GM12874 (cell line): Measurements from ENCODE around the gene GEN1.

Experiments
- TF ChIP-seq, protein P1 (sequence below): IDR thresholded peaks from 2 replicates; pipeline ENCODE4 v1.5.1; 2011; ENCODE audit warnings: low read depth, mild to moderate bottlenecking, control low read depth, low read length, moderate library complexity; ENCODE audit not compliant: insufficient read depth

GEN1 gene

GRCh38 chr2:17798338-17798737, 44.4 kb downstream of the GEN1 start:
- TF ChIP-seq, protein P1, sequence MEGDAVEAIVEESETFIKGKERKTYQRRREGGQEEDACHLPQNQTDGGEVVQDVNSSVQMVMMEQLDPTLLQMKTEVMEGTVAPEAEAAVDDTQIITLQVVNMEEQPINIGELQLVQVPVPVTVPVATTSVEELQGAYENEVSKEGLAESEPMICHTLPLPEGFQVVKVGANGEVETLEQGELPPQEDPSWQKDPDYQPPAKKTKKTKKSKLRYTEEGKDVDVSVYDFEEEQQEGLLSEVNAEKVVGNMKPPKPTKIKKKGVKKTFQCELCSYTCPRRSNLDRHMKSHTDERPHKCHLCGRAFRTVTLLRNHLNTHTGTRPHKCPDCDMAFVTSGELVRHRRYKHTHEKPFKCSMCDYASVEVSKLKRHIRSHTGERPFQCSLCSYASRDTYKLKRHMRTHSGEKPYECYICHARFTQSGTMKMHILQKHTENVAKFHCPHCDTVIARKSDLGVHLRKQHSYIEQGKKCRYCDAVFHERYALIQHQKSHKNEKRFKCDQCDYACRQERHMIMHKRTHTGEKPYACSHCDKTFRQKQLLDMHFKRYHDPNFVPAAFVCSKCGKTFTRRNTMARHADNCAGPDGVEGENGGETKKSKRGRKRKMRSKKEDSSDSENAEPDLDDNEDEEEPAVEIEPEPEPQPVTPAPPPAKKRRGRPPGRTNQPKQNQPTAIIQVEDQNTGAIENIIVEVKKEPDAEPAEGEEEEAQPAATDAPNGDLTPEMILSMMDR, result no peak

DNA sequence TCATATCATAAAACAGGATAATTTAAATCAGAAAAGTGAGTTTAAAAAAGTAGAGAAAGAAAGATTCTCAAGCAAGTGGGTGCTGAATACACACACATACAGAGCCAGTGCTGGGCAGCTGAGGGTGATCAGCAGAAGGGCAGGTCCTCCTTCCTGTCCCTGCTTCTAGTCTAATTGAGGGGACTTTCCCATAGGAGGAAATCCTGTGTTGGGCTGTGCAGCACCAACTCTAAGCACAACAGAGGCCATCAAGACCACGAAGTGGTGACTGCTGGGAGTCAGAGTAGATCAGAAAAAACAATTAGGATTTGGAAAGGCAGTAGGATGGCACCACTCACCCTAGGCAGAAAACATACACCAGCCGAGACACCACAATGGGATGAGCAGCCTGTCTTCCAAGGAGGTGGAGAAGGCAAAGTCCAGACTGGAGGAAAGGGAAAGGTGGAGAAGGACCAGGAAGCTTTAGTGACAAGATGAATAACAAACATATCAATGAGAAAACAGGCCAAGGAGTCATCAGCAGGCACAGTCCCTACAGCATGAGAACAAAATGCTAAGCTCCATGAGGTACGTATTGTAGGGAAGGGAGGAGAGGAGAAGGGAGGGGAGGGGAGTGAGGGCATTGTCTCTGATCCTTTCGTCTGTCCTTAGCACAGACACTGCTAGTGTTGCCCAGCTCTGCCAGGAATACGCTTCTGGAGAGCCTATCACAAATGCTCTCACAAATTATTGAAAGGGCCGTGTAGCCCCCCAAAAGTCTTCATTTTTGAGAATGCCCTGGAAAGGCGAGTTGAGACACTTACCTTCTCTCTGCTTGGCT, 45.6 kb downstream of the GEN1 start:
- TF ChIP-seq, protein P1, result no peak

DNA sequence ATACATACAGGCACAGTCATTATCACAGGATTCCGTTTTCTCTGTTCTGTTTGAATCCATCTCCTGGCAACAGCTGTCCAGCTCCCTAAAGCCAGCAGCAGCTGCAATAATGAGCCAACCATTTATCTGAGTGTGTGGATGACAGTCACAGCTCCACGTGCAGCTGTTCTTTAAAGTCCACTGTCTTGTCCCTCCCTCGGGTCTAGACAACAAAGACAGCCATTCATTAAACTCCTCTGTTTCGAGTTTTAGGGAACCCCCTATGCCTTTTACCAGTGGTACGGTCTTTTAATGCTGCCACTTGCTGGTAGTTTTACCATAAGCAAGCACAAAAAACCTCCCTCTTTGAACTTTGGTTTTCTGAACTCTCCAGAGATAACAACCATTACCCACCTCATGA, 46.3 kb downstream of the GEN1 start:
- TF ChIP-seq, protein P1, result no peak

DNA sequence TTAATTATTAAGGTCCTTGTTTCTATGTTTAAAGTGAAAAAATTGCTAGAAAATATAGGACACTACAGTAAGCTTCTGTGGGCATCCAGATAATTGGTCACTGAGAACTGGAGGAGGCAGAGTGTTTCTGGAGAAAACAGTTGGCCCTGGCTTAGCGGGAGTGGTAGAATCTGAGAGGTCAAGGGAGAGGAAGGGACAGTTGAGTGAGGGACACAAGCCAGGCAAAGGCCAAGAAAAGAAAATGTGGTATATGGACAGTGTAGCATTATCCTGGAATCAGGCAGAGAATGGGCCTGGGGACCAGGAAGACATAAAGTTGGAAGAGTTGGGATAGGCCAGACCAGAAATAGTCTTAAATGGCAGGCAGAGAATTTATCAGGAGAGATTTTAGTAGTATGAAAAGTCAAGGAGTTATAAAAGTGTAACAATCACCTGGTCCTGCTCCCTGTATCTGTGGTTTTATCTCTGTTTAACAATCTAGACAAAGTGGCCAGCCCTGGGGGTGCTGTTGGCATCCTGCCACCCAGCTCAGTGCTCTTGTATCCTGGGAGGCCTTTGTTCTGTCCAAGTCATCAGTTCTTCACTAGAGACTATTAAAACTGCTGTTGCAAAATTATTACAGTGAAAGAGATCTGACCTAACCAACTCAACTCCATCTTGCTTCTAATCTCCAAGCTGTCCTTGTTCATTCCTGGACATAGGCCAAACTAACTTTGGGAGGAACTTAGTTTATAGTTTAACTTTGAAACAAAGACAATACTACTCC, 46.9 kb downstream of the GEN1 start:
- TF ChIP-seq, protein P1, result no peak

GRCh38 chr2:17803497-17803896, 49.6 kb downstream of the GEN1 start:
- TF ChIP-seq, protein P1, result no peak

- TF ChIP-seq, protein P1, result no peak
These were observed 50.4 kb downstream of the GEN1 start for GRCh38 chr2:17804358-17804757.

GRCh38 chr2:17805166-17805565, 51.2 kb downstream of the GEN1 start:
- TF ChIP-seq, protein P1, result no peak
